ES-I3 (cell line): ENCODE measurements around the gene ENOSF1.

Experiments
- H3K36me3 ChIP-seq: 2 replicates; pipeline ENCODE4 v1.6.1; 2013; ENCODE audit warnings: mild to moderate bottlenecking, low read length, control low read depth, moderate library complexity; ENCODE audit not compliant: insufficient read depth
- H3K4me1 ChIP-seq: 2 replicates; pipeline ENCODE4 v1.6.1; 2013; ENCODE audit warnings: mild to moderate bottlenecking, control low read depth, low read length; ENCODE audit not compliant: insufficient read depth
- H3K9ac ChIP-seq: 2 replicates; pipeline ENCODE4 v1.6.1; 2013; ENCODE audit warnings: low read depth, mild to moderate bottlenecking, low read length, moderate library complexity
- H3K9me3 ChIP-seq: 2 replicates; pipeline ENCODE4 v1.6.1; 2013; ENCODE audit warnings: mild to moderate bottlenecking, low read length, moderate library complexity; ENCODE audit not compliant: control insufficient read depth, insufficient read depth

Gene ENOSF1

DNA sequence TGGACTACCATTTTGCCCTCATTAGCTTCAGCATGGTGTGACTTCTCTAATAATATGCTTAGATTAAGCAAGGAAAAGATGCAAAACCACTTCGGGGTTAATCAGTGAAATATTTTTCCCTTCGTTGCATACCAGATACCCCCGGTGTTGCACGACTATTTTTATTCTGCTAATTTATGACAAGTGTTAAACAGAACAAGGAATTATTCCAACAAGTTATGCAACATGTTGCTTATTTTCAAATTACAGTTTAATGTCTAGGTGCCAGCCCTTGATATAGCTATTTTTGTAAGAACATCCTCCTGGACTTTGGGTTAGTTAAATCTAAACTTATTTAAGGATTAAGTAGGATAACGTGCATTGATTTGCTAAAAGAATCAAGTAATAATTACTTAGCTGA lies 38.7 kb downstream of the ENOSF1 start:
- H3K36me3 ChIP-seq = peaks cover 28% of the 10 kb centered on the region
- no peaks in the 10 kb centered on the region for H3K4me1 ChIP-seq
- no peaks in the 10 kb centered on the region for H3K9me3 ChIP-seq
- H3K9ac ChIP-seq = no peak overlapping the region

GRCh38 chr18:673317-673716 lies 39.1 kb downstream of the ENOSF1 start:
- Histone ChIP-seq H3K4me1 (no peaks in the 10 kb centered on the region), H3K9me3 (no peaks in the 10 kb centered on the region), H3K36me3 (peaks cover 28% of the 10 kb centered on the region), H3K9ac (no peak overlapping the region)

- H3K9ac ChIP-seq = no peak overlapping the region
- peaks cover 25% of the 10 kb centered on the region for H3K36me3 ChIP-seq
- no peaks in the 10 kb centered on the region for H3K9me3 ChIP-seq
- H3K4me1 ChIP-seq = no peaks in the 10 kb centered on the region
These were observed 41.0 kb downstream of the ENOSF1 start for GRCh38 chr18:671405-671804.

GRCh38 chr18:670522-670921 lies 41.9 kb downstream of the ENOSF1 start:
- no peaks in the 10 kb centered on the region for H3K9me3 ChIP-seq
- H3K36me3 ChIP-seq = peaks cover 25% of the 10 kb centered on the region
- no peak overlapping the region for H3K9ac ChIP-seq
- no peaks in the 10 kb centered on the region for H3K4me1 ChIP-seq

GRCh38 chr18:669077-669476 lies 43.4 kb downstream of the ENOSF1 start:
- Histone ChIP-seq H3K9ac (no peak overlapping the region), H3K9me3 (no peaks in the 10 kb centered on the region), H3K4me1 (no peaks in the 10 kb centered on the region), H3K36me3 (peaks cover 25% of the 10 kb centered on the region)

- Histone ChIP-seq H3K9ac (no peak overlapping the region), H3K36me3 (peaks cover 24% of the 10 kb centered on the region), H3K4me1 (no peaks in the 10 kb centered on the region), H3K9me3 (no peaks in the 10 kb centered on the region)
These were observed 44.2 kb downstream of the ENOSF1 start for GRCh38 chr18:668260-668659.

GRCh38 chr18:666628-667027 lies 45.8 kb downstream of the ENOSF1 start:
- Histone ChIP-seq H3K36me3 (peaks cover 14% of the 10 kb centered on the region; the same call in 1 of the 2 replicates), H3K4me1 (no peaks in the 10 kb centered on the region), H3K9me3 (no peaks in the 10 kb centered on the region), H3K9ac (no peak overlapping the region)

- H3K9ac ChIP-seq = no peak overlapping the region
- H3K36me3 ChIP-seq = peaks cover 11% of the 10 kb centered on the region; the same call in 1 of the 2 replicates
- no peaks in the 10 kb centered on the region for H3K4me1 ChIP-seq
- H3K9me3 ChIP-seq = no peaks in the 10 kb centered on the region
These were observed 46.3 kb downstream of the ENOSF1 start for GRCh38 chr18:666177-666576.

- Histone ChIP-seq H3K4me1 (peaks cover 6% of the 10 kb centered on the region; the same call in 1 of the 2 replicates), H3K9ac (no peak overlapping the region), H3K36me3 (peaks cover 14% of the 10 kb centered on the region), H3K9me3 (no peaks in the 10 kb centered on the region)
These were observed 50.2 kb downstream of the ENOSF1 start for GRCh38 chr18:662197-662596.

DNA sequence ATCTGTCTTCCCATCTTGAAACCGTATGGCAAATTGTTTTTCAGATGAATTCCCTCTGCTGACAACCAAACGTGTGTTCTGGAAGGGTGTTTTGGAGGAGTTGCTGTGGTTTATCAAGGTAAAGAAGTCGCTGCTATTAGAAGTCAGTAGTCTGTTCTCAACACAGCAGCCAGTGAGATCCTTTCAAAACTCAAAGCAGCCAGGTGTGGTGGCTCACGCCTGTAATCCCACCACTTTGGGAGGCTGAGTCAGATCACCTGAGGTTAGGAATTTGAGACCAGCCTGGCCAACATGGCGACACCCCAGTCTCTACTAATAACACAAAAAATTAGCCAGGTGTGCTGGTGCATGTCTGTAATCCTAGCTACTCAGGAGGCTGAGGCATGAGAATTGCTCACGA lies 52.8 kb downstream of the ENOSF1 start:
- peaks cover 14% of the 10 kb centered on the region for H3K36me3 ChIP-seq
- no peaks in the 10 kb centered on the region for H3K9me3 ChIP-seq
- H3K9ac ChIP-seq = no peak overlapping the region
- peaks cover 6% of the 10 kb centered on the region; the same call in 1 of the 2 replicates for H3K4me1 ChIP-seq

GRCh38 chr18:658947-659533 lies 53.4 kb downstream of the ENOSF1 start:
- peaks cover 14% of the 10 kb centered on the region for H3K36me3 ChIP-seq
- no peaks in the 10 kb centered on the region for H3K9me3 ChIP-seq
- peaks cover 6% of the 10 kb centered on the region; the same call in 1 of the 2 replicates for H3K4me1 ChIP-seq
- H3K9ac ChIP-seq = peak overlapping the region; percentile 66

DNA sequence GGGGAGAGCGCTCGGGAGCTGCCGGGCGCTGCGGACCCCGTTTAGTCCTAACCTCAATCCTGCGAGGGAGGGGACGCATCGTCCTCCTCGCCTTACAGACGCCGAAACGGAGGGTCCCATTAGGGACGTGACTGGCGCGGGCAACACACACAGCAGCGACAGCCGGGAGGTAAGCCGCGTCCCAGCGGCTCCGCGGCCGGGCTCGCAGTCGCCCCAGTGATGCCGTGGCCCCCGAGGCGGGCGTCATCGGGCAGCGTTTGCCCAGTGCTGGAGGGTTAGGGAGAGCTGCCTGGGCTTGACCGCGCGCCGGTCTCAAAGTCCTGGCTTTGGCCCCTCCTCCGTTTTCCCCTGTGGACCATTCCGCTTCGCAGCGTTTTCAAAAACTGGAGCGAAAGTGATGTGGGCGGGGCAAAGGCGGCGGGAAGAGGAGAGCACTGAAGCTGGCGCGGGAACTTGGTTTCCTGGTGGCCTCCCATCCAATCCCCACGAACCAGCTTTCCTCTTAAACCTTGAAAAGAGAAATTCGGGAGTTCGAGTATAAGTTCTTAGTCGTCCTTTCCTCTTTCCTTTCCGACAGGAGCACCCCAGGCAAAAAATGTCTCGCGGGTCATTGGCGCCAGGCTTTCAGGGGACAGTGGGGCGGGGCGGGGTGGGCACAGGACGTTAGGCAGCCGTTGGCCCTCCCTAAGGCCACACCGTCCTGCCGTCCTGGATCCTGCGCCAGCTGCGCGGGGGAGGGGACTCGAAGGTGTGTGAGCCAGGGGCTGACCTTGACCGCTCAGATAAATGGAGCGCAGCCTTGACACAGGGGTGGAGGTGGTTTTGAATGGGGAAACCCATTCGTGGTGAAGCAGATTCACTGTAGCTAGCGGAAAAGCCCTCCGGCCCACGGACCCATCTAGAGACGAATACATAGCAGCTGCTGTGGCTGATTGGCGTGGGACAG lies 54.2 kb downstream of the ENOSF1 start:
- H3K9me3 ChIP-seq = no peaks in the 10 kb centered on the region
- peaks cover 6% of the 10 kb centered on the region; the same call in 1 of the 2 replicates for H3K4me1 ChIP-seq
- H3K36me3 ChIP-seq = peaks cover 14% of the 10 kb centered on the region
- peak overlapping the region; percentile 66 for H3K9ac ChIP-seq

DNA sequence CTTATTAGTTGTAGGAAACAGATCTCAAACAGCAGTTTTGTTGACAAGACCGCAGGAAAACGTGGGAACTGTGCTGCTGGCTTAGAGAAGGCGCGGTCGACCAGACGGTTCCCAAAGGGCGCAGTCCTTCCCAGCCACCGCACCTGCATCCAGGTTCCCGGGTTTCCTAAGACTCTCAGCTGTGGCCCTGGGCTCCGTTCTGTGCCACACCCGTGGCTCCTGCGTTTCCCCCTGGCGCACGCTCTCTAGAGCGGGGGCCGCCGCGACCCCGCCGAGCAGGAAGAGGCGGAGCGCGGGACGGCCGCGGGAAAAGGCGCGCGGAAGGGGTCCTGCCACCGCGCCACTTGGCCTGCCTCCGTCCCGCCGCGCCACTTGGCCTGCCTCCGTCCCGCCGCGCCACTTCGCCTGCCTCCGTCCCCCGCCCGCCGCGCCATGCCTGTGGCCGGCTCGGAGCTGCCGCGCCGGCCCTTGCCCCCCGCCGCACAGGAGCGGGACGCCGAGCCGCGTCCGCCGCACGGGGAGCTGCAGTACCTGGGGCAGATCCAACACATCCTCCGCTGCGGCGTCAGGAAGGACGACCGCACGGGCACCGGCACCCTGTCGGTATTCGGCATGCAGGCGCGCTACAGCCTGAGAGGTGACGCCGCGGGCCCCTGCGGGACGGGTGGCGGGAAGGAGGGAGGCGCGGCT lies 55.0 kb downstream of the ENOSF1 start, which contains the start of gene TYMS:
TSS of gene TYMS (plus strand) at position 343 of the 690 bp plus-strand sequence. CDS start at position 433, 90 bp downstream.
- Histone ChIP-seq H3K4me1 (peaks cover 6% of the 10 kb centered on the region; the same call in 1 of the 2 replicates), H3K36me3 (peaks cover 14% of the 10 kb centered on the region), H3K9ac (peak within 1 kb of the TSS; percentile 66), H3K9me3 (no peaks in the 10 kb centered on the region)

DNA sequence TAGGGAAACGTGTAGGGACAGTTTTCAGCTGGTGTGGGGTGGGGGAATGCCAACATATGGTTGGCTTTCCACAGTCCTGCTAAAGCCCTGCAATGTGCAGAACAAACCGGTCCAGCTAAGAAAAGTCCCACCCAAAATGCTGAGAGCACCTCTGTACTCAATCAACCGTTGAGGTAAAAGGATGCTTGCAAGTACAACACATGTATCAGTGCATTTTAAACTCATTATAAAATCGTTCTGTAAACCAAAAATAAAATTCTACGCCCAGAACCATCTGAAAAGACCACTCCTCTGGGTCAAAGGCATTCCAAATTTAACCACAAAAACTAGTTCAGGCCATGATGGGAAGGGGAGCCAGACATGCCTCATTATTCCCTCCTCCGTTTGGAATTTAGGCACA lies 57.0 kb downstream of the ENOSF1 start:
- no peak overlapping the region for H3K9ac ChIP-seq
- peaks cover 6% of the 10 kb centered on the region; the same call in 1 of the 2 replicates for H3K4me1 ChIP-seq
- H3K36me3 ChIP-seq = peaks cover 6% of the 10 kb centered on the region
- no peaks in the 10 kb centered on the region for H3K9me3 ChIP-seq
